K562 (cell line): ENCODE results near the gene USP7. TPM values are rescaled to one million over a fixed set of nuclear protein-coding genes. Genes with fewer than 3 reads are reported as not detected.

ENCODE experiments used
- GABPB1 ChIP-seq: sonication (generic); formaldehyde crosslinking; IDR thresholded peaks from 2 replicates; pipeline ENCODE4 v1.8.0; 2022; ENCODE audit warnings: mild to moderate bottlenecking, missing genetic modification reagents
- HDAC6 ChIP-seq: IDR thresholded peaks from 2 replicates; pipeline ENCODE4 v1.6.1; 2012; ENCODE audit warnings: low read depth, mild to moderate bottlenecking, control low read depth, inconsistent platforms, low read length, moderate library complexity
- HIVEP1 ChIP-seq: fragments of 250-450 bp; sonication (Bioruptor Pico); IDR thresholded peaks from 2 replicates; pipeline ENCODE4 v1.4.0; 2020; ENCODE audit warnings: mild to moderate bottlenecking
- KAT2B ChIP-seq: IDR thresholded peaks from one replicate; pipeline ENCODE4 v1.6.1; 2012; ENCODE audit warnings: low read depth, mild to moderate bottlenecking, control low read depth, inconsistent platforms, low read length, moderate library complexity
- KLF10 ChIP-seq: fragments of 250-450 bp; sonication (Bioruptor Pico); IDR thresholded peaks from 2 replicates; pipeline ENCODE4 v1.6.1; 2021; ENCODE audit warnings: matching md5 sums
- MED1 ChIP-seq: sonication (generic); formaldehyde crosslinking; IDR thresholded peaks from 2 replicates; pipeline ENCODE4 v1.8.1; 2023; ENCODE audit warnings: missing genetic modification reagents, borderline replicate concordance
- MIER1 ChIP-seq: fragments of 450-650 bp; IDR thresholded peaks from 2 replicates; pipeline ENCODE4 v1.6.1; 2016; ENCODE audit warnings: antibody characterized with exemption, mild to moderate bottlenecking, low read depth
- MTA3 ChIP-seq: fragments of 450-650 bp; formaldehyde crosslinking; IDR thresholded peaks from 2 replicates; pipeline ENCODE4 v1.6.1; 2017; ENCODE audit warnings: mild to moderate bottlenecking, borderline replicate concordance
- PHTF2 ChIP-seq: fragments of 250-450 bp; sonication (Bioruptor Pico); IDR thresholded peaks from 2 replicates; pipeline ENCODE4 v1.5.0; 2021; ENCODE audit warnings: mild to moderate bottlenecking
- RBM14 ChIP-seq: fragments of 200-400 bp; formaldehyde crosslinking; IDR thresholded peaks from 2 replicates; pipeline ENCODE4 v1.6.1; 2018; ENCODE audit warnings: low read depth, mild to moderate bottlenecking, low read length, moderate library complexity, borderline replicate concordance; ENCODE audit not compliant: insufficient read depth
- RFX1 ChIP-seq: fragments of 450-650 bp; IDR thresholded peaks from 2 replicates; pipeline ENCODE4 v1.6.1; 2016; ENCODE audit warnings: mild to moderate bottlenecking, moderate library complexity
- SIRT6 ChIP-seq: IDR thresholded peaks from one replicate; pipeline ENCODE4 v1.6.1; 2012; ENCODE audit warnings: low read depth, mild to moderate bottlenecking, control low read depth, inconsistent platforms, low read length, moderate library complexity
- SMARCA5 ChIP-seq: fragments of 450-650 bp; IDR thresholded peaks from 2 replicates; pipeline ENCODE4 v1.6.1; 2016
- TAF7 ChIP-seq: fragments of 450-650 bp; IDR thresholded peaks from 2 replicates; pipeline ENCODE4 v1.6.1; 2016; ENCODE audit warnings: missing genetic modification characterization, missing compliant biosample characterization
- ZBTB9 ChIP-seq: fragments of 450-650 bp; formaldehyde crosslinking; IDR thresholded peaks from 2 replicates; pipeline ENCODE4 v1.4.0; 2020; ENCODE audit warnings: mild to moderate bottlenecking, moderate library complexity
- ZNF121 ChIP-seq: sonication (generic); formaldehyde crosslinking; conservative IDR thresholded peaks from 2 replicates; pipeline ENCODE4 v1.8.0; 2022; ENCODE audit warnings: missing genetic modification reagents
- ZNF3 ChIP-seq: fragments of 250-450 bp; sonication (Bioruptor Pico); IDR thresholded peaks from 2 replicates; pipeline ENCODE4 v1.5.0; 2021; ENCODE audit warnings: mild to moderate bottlenecking, moderate library complexity
- ZNF436 ChIP-seq: fragments of 250-450, 450-650 bp; sonication (Bioruptor Pico); formaldehyde crosslinking; IDR thresholded peaks from 2 replicates; pipeline ENCODE4 v1.7.0; 2020; ENCODE audit warnings: mild to moderate bottlenecking
- ZNF445 ChIP-seq: fragments of 250-450 bp; sonication (Bioruptor Pico); IDR thresholded peaks from 2 replicates; pipeline ENCODE4 v1.4.0; 2020; ENCODE audit warnings: low read depth, mild to moderate bottlenecking, moderate library complexity
- polyA plus RNA-seq, 8 experiments: library from polyadenylated mRNA; depleted of rRNA in 4 of 8; stranded (reverse) in 5 of 8; unstranded in 3 of 8; fragments of >200 nt; fragmentation: Nextera tagmentation in 2 of 8; fragmentation: Illumina TruSeq in 1 of 8; extraction: Ambion mirVana in 2 of 8; extraction: Trizol in 1 of 8; gene quantifications; 2 replicates each; pipeline versions ENCODE4 v1.2.1 to v1.2.3, GENCODE V29; 2011 to 2014; ENCODE audit warnings: inconsistent platforms in 1 of 8, missing spikeins in 1 of 8
- total RNA-seq, 7 experiments: library from RNA; depleted of rRNA in 6 of 7; stranded (reverse); fragments of >200 nt in 6 of 7; fragmentation: Illumina TruSeq in 2 of 7; extraction: Trizol in 2 of 7; gene quantifications; 2 replicates each; pipeline versions ENCODE4 v1.2.1 to v1.2.3, GENCODE V29; 2011 to 2021; ENCODE audit warnings: low replicate concordance in 1 of 7
- TF ChIP-seq, protein P1 (sequence below): fragments of 450-650 bp; formaldehyde crosslinking; IDR thresholded peaks from 2 replicates; pipeline ENCODE4 v1.4.0; 2020; ENCODE audit warnings: mild to moderate bottlenecking, mixed read lengths
- TF ChIP-seq, protein P2 (sequence below): conservative IDR thresholded peaks from 2 replicates; pipeline ENCODE4 v1.6.1; 2011; ENCODE audit warnings: low read depth, mild to moderate bottlenecking, low read length; ENCODE audit not compliant: control insufficient read depth

The USP7 gene
- total and polyA plus RNA-seq, 9 of the 15 experiments (the other 6 are each of a cell fraction or from before 2014, with no cell fraction given): 17.1 to 145 (median 57.9) TPM

- TF ChIP-seq GABPB1 (CRISPR knock-in tag): no peak
- TF ChIP-seq ZBTB9 (CRISPR knock-in tag): no peak
- no peak for TF ChIP-seq MED1
- no peak for TF ChIP-seq RBM14
- no peak for TF ChIP-seq ZNF121 (CRISPR knock-in tag)
- TF ChIP-seq RFX1: no peak
- TF ChIP-seq TAF7 (tag): peak; percentile 75
- TF ChIP-seq ZNF3: no peak
- TF ChIP-seq ZNF445: no peak
- TF ChIP-seq PHTF2 (CRISPR knock-in tag): no peak
- TF ChIP-seq, protein P1, sequence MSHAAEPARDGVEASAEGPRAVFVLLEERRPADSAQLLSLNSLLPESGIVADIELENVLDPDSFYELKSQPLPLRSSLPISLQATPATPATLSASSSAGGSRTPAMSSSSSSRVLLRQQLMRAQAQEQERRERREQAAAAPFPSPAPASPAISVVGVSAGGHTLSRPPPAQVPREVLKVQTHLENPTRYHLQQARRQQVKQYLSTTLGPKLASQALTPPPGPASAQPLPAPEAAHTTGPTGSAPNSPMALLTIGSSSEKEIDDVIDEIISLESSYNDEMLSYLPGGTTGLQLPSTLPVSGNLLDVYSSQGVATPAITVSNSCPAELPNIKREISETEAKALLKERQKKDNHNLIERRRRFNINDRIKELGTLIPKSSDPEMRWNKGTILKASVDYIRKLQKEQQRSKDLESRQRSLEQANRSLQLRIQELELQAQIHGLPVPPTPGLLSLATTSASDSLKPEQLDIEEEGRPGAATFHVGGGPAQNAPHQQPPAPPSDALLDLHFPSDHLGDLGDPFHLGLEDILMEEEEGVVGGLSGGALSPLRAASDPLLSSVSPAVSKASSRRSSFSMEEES: no peak
- no peak for TF ChIP-seq KLF10
- TF ChIP-seq SMARCA5: peak; percentile 53; the same call in 1 of the 2 replicates
- TF ChIP-seq HDAC6: no peak
- TF ChIP-seq, protein P2, sequence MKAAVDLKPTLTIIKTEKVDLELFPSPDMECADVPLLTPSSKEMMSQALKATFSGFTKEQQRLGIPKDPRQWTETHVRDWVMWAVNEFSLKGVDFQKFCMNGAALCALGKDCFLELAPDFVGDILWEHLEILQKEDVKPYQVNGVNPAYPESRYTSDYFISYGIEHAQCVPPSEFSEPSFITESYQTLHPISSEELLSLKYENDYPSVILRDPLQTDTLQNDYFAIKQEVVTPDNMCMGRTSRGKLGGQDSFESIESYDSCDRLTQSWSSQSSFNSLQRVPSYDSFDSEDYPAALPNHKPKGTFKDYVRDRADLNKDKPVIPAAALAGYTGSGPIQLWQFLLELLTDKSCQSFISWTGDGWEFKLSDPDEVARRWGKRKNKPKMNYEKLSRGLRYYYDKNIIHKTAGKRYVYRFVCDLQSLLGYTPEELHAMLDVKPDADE: peak; percentile 61; the same call in 1 of the 2 replicates
- no peak for TF ChIP-seq HIVEP1 (CRISPR knock-in tag)
- TF ChIP-seq ZNF436: no peak
- TF ChIP-seq MTA3: 0 out of 2 replicates have a peak, but pooled peaks have one; percentile 30
- TF ChIP-seq MIER1: no peak
- TF ChIP-seq SIRT6: no peak
- TF ChIP-seq KAT2B: no peak
Observed at GRCh38 chr16:8868416-8869211, 95.1 kb downstream of the USP7 start, which contains the start of gene CARHSP1 (continued).
